ENCODE measurements around the gene ACOT8.

The ACOT8 gene

DNA sequence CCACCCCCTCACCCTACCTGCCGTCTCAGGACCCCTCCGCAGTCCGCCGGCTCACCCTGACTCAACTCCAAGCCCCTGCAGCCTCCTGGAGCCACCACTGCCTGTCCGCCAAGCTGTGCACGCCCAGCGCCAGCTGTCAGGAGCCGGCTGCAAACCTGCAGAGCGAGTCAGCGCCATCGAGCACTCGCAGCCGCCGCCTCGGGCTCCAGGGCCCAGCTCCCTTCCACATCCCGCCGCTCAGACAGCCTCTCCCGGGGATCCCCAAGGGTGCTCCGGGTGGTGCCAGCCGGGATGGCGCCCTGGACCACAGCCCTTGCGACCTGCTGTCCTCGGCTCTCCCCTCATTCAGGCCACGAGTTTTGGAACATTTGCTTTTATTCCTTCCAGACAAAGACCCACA is 34.3 kb downstream of the ACOT8 start:
- Histone ChIP-seq H3K36me3 (no peaks in the 10 kb centered on the region), H3K9me3 (no peaks in the 10 kb centered on the region), H3K4me3 (ENCODE audit: low read depth in 1 of 2, low read length in 1 of 2) (no peak overlapping the region), H3K27ac (no peak overlapping the region), H3K4me1 (ENCODE audit: control insufficient read depth in 1 of 2, insufficient read depth in 1 of 2, low read depth in 1 of 2, low read length in 1 of 2) (peaks cover 7 to 18% of the 10 kb centered on the region in 2 experiments), H3K27me3 (peaks cover 44% of the 10 kb centered on the region)
- TF ChIP-seq, protein P1, sequence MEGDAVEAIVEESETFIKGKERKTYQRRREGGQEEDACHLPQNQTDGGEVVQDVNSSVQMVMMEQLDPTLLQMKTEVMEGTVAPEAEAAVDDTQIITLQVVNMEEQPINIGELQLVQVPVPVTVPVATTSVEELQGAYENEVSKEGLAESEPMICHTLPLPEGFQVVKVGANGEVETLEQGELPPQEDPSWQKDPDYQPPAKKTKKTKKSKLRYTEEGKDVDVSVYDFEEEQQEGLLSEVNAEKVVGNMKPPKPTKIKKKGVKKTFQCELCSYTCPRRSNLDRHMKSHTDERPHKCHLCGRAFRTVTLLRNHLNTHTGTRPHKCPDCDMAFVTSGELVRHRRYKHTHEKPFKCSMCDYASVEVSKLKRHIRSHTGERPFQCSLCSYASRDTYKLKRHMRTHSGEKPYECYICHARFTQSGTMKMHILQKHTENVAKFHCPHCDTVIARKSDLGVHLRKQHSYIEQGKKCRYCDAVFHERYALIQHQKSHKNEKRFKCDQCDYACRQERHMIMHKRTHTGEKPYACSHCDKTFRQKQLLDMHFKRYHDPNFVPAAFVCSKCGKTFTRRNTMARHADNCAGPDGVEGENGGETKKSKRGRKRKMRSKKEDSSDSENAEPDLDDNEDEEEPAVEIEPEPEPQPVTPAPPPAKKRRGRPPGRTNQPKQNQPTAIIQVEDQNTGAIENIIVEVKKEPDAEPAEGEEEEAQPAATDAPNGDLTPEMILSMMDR (IDR thresholded peaks at IDR 0.05), result no peak

DNA sequence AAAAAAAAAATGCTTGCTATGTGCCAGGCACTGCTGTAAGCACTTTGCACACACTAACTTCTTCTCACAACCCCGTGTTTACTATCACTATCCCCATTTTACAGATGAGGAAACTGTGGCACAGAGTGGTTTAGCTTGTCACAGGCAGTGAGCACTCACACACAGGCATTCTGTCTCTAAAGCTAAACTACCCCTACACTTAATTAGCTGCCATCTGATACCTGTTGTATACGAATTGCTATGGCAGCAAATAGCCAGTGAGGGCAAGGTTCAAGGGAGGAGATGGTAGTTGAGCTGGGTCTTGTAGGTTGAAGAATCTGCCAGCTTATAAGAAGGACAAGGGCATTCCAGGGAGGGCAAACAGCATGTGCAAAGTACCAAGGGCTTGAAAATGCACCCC is 35.2 kb downstream of the ACOT8 start:
- TF ChIP-seq, protein P1 (IDR thresholded peaks at IDR 0.05), result no peak
- peaks cover 4% of the 10 kb centered on the region for H3K36me3 ChIP-seq
- H3K9me3 ChIP-seq, result no peaks in the 10 kb centered on the region
- H3K27me3 ChIP-seq, result peaks cover 44% of the 10 kb centered on the region
- H3K4me1 ChIP-seq (ENCODE audit: control insufficient read depth in 1 of 2, insufficient read depth in 1 of 2, low read depth in 1 of 2, low read length in 1 of 2), result peaks cover 7 to 18% of the 10 kb centered on the region in 2 experiments
- no peak overlapping the region for H3K4me3 ChIP-seq (ENCODE audit: low read depth in 1 of 2, low read length in 1 of 2)
- no peak overlapping the region for H3K27ac ChIP-seq

DNA sequence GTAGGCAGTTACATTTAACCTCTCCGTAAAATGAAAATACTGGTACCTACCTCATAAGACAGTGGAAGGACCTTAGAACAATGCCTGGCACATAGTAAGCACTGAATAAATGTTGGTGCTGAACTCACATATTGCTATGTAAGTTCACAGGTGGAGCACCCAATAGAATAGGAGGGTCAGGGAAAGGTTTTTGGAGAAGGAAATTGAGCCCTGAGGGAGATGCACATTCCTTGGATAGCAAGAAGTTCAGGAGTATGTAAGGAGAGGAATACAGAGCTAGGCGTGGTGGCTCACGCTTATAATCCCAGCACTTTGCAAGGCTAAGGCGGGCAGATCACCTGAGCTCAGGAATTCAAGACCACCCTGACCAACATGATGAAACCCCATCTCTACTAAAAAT is 37.7 kb downstream of the ACOT8 start:
- no peak overlapping the region for H3K4me3 ChIP-seq (ENCODE audit: low read depth in 1 of 2, low read length in 1 of 2)
- peaks cover 7 to 17% of the 10 kb centered on the region in 2 experiments for H3K4me1 ChIP-seq (ENCODE audit: control insufficient read depth in 1 of 2, insufficient read depth in 1 of 2, low read depth in 1 of 2, low read length in 1 of 2)
- peaks cover 31% of the 10 kb centered on the region for H3K27me3 ChIP-seq
- H3K27ac ChIP-seq, result no peak overlapping the region
- TF ChIP-seq, protein P1 (IDR thresholded peaks at IDR 0.05), result no peak
- H3K9me3 ChIP-seq, result no peaks in the 10 kb centered on the region
- H3K36me3 ChIP-seq, result peaks cover 23% of the 10 kb centered on the region

DNA sequence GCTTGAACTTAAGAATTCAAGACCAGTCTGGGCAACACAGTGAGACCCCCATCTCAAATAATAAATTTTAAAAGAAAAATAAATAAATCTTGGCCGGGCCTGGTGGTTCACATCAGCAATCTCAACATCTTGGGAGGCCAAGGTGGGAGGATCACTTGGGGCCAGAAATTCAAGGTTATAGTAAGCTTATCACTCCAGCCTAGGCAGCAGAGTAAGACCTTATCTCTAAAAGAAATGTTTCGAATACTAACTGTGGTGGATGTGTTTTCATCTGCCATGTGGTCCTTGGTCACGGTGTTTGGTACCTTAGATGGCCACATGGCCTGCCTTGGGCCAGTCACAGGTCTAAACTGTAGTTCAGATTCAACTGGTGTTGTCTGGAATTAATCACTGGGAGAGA is 39.0 kb downstream of the ACOT8 start:
- H3K4me3 ChIP-seq (ENCODE audit: low read depth in 1 of 2, low read length in 1 of 2), result no peak overlapping the region
- peaks cover 23% of the 10 kb centered on the region for H3K36me3 ChIP-seq
- peaks cover 19% of the 10 kb centered on the region for H3K27me3 ChIP-seq
- no peaks in the 10 kb centered on the region for H3K9me3 ChIP-seq
- H3K27ac ChIP-seq, result no peak overlapping the region
- H3K4me1 ChIP-seq (ENCODE audit: control insufficient read depth in 1 of 2, insufficient read depth in 1 of 2, low read depth in 1 of 2, low read length in 1 of 2), result peaks cover 3 to 10% of the 10 kb centered on the region in 2 experiments
- TF ChIP-seq, protein P1 (IDR thresholded peaks at IDR 0.05), result no peak

DNA sequence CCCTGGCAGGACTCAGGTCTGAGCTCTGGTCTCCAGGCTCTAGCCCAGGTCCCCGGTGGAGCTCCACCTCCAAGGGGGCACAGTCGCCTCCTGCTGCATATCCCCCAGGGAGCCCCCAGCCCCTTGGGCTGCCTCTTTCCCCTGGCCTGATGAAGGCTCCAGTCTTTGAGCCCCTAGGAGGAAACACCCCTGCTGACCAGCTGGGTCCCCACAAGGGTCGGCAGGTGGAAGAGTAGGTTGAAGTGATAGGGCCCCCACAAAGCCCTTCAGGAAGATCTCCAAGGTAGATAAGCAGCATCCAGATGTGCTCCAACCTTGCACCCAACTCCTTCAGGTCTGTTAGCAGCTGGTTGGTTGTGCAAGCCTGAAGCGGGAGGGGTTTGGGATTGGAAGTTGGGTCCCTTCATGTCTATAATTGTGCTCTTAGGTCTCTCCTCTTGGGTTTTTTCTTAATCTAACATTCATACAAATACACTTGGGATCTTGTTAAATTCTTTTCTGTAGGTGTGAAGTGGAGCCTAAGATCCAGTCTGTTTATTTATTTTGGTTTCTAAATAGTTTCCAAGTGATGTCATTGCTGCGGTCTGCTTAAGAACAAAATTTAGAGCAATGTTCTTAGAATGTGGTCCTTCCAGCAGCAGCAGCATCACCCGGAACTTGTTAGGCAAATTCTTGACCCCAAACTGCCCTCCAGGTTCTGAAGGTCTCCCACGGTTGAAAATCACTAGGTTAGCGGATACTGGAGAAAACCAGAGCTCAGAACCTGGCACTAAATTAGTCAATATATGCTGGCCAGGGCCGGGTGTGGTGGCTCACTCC is 39.6 kb downstream of the ACOT8 start:
- Histone ChIP-seq H3K27ac (no peak overlapping the region), H3K36me3 (peaks cover 23% of the 10 kb centered on the region), H3K4me1 (ENCODE audit: control insufficient read depth in 1 of 2, insufficient read depth in 1 of 2, low read depth in 1 of 2, low read length in 1 of 2) (peaks cover 10% of the 10 kb centered on the region in 2 experiments), H3K27me3 (peaks cover 13% of the 10 kb centered on the region), H3K4me3 (ENCODE audit: low read depth in 1 of 2, low read length in 1 of 2) (no peak overlapping the region), H3K9me3 (no peaks in the 10 kb centered on the region)
- TF ChIP-seq, protein P1 (IDR thresholded peaks at IDR 0.05), result no peak
